Astrocyte (in vitro differentiated cells and primary cell): Measurements from ENCODE around the gene DGKI. TPM values are rescaled to one million over a fixed set of nuclear protein-coding genes. Genes with fewer than 3 reads are reported as not detected.
A peak's percentile ranks its signal among the peaks of the same experiment; 100 is the strongest.

Experiments used
- DNase-seq: peaks from one replicate; pipeline ENCODE4 v3.0.0-alpha.2; 2010; ENCODE audit warnings: low read depth
- FAIRE-seq: peaks from 2 replicates; lab custom pipeline; 2011; peaks lifted over from hg19 to GRCh38; lab: Jason Lieb, UNC
- H2AFZ ChIP-seq: 2 replicates; pipeline ENCODE4 v1.6.0; 2012; ENCODE audit warnings: low read depth, low read length, inconsistent platforms
- H3K27ac ChIP-seq: 2 replicates; pipeline ENCODE4 v1.5.1; 2011; ENCODE audit warnings: low read depth, low read length, inconsistent platforms
- H3K27me3 ChIP-seq: 2 replicates; pipeline ENCODE4 v1.6.0; 2011; ENCODE audit warnings: low read length, inconsistent platforms; ENCODE audit not compliant: insufficient read depth
- H3K36me3 ChIP-seq: 2 replicates; pipeline ENCODE4 v1.5.1; 2011; ENCODE audit warnings: low read length, inconsistent platforms; ENCODE audit not compliant: insufficient read depth
- H3K4me1 ChIP-seq: 2 replicates; pipeline ENCODE4 v1.5.1; 2011; ENCODE audit warnings: low read length, inconsistent platforms; ENCODE audit not compliant: insufficient read depth
- H3K4me2 ChIP-seq: 2 replicates; pipeline ENCODE4 v1.6.0; 2012; ENCODE audit warnings: low read length, inconsistent platforms
- H3K4me3 ChIP-seq: 2 replicates; pipeline ENCODE4 v1.5.1; 2011; ENCODE audit warnings: low read depth, mild to moderate bottlenecking, low read length, inconsistent platforms; ENCODE audit not compliant: insufficient read depth
- H3K79me2 ChIP-seq: 2 replicates; pipeline ENCODE4 v1.6.0; 2012; ENCODE audit warnings: mild to moderate bottlenecking, low read length, inconsistent platforms; ENCODE audit not compliant: insufficient read depth
- H3K9ac ChIP-seq: 2 replicates; pipeline ENCODE4 v1.6.0; 2012; ENCODE audit warnings: mild to moderate bottlenecking, low read length, inconsistent platforms
- H3K9me3 ChIP-seq: 2 replicates; pipeline ENCODE4 v1.5.1; 2012; ENCODE audit warnings: low read depth, mild to moderate bottlenecking, low read length, inconsistent platforms; ENCODE audit not compliant: insufficient read depth
- H4K20me1 ChIP-seq: 2 replicates; pipeline ENCODE4 v1.6.0; 2012; ENCODE audit warnings: low read length, inconsistent platforms; ENCODE audit not compliant: insufficient read depth
- H3K27ac Mint-ChIP-seq: one replicate; pipeline ENCODE4 v1.8.0; 2021; ENCODE audit warnings: mild to moderate bottlenecking, mixed read lengths; ENCODE audit not compliant: unreplicated experiment
- H3K27me3 Mint-ChIP-seq: one replicate; pipeline ENCODE4 v1.8.0; 2021; ENCODE audit warnings: low read depth, mixed read lengths; ENCODE audit not compliant: unreplicated experiment
- H3K36me3 Mint-ChIP-seq: one replicate; pipeline ENCODE4 v1.8.0; 2021; ENCODE audit warnings: low read depth, mixed read lengths; ENCODE audit not compliant: unreplicated experiment
- H3K4me1 Mint-ChIP-seq: one replicate; pipeline ENCODE4 v1.8.0; 2021; ENCODE audit warnings: low read depth, mixed read lengths; ENCODE audit not compliant: unreplicated experiment
- H3K4me3 Mint-ChIP-seq: one replicate; pipeline ENCODE4 v1.8.0; 2021; ENCODE audit warnings: mild to moderate bottlenecking, moderate library complexity, mixed read lengths; ENCODE audit not compliant: unreplicated experiment
- H3K9me3 Mint-ChIP-seq: one replicate; pipeline ENCODE4 v1.8.0; 2021; ENCODE audit warnings: mild to moderate bottlenecking, mixed read lengths; ENCODE audit not compliant: unreplicated experiment
- CTCF ChIP-seq: IDR thresholded peaks from 2 replicates; pipeline ENCODE4 v1.5.1; 2011; ENCODE audit warnings: low read depth, mild to moderate bottlenecking, inconsistent platforms, low read length, moderate library complexity; ENCODE audit not compliant: insufficient read depth
- EZH2 ChIP-seq: IDR thresholded peaks from 2 replicates; pipeline ENCODE4 v1.6.1; 2012; ENCODE audit warnings: mild to moderate bottlenecking, low read length, inconsistent platforms; ENCODE audit not compliant: insufficient read depth
- total RNA-seq: library from RNA; stranded (reverse); gene quantifications from 2 replicates; pipeline ENCODE4 v1.2.1, GENCODE V29; 2021

DGKI gene
- total RNA-seq, 1 donor from 2014 or later: 6.3 TPM

DNA sequence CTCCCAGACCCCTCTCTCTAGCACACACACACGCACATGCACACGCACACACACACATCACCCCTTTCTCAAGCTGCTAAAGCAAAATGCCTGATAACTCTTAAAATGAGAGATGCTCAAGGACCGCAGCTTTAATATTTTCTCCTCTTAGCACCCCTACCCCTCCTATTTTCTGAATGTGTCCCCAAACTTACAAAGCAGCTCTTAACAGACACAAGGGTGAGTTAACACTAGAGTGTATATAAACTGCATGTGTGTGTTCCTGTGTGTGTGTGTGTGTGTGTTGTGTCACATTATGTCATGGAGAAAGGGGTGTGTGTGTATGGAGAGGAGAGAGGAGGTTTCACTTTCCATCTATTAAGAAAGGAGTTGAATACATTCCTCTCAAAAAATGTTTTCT lies 504.5 kb downstream of the DGKI start:
- peaks cover 9% of the 10 kb centered on the region for H3K79me2 ChIP-seq
- Mint-ChIP-seq H3K4me3 (peak overlapping the region; percentile 86), H3K27me3 (no peaks in the 10 kb centered on the region), H3K36me3 (peaks cover 2% of the 10 kb centered on the region), H3K4me1 (peaks cover 4% of the 10 kb centered on the region), H3K9me3 (no peaks in the 10 kb centered on the region), H3K27ac (no peak overlapping the region)
- TF ChIP-seq EZH2 (no peak), CTCF (no peak)
- H3K9ac ChIP-seq: peak overlapping the region; percentile 69
- H3K9me3 ChIP-seq: no peaks in the 10 kb centered on the region
- H3K36me3 ChIP-seq: no peaks in the 10 kb centered on the region
- peaks cover 7% of the 10 kb centered on the region for H3K4me1 ChIP-seq
- no peak overlapping the region for H3K27ac ChIP-seq
- no peaks in the 10 kb centered on the region for H4K20me1 ChIP-seq
- peak overlapping the region; percentile 29 for H2AFZ ChIP-seq
- H3K4me2 ChIP-seq: peak overlapping the region; percentile 88
- FAIRE-seq (no peak), DNase-seq (peak; percentile 36)
- peak overlapping the region; percentile 70 for H3K4me3 ChIP-seq
- H3K27me3 ChIP-seq: no peaks in the 10 kb centered on the region

DNA sequence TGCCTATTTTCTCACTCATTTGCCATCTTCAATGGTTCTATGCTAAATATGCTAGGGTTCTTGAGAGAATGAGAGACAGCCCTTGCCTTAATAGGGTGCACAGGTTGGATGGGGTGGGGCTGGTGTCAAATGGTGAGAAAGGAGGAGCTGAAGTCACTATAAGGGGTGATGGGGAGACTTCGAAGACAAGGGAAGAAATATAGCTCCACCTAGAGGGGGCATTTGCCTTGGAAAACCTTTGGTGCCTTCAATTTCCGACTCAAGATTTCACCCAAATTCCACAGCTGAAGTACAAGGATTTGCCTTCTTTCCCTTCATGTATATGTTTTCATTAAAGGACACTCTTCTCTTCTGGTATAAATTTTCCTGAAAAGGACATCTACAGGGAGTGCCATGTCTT lies 508.9 kb downstream of the DGKI start:
- Mint-ChIP-seq H3K27ac (no peak overlapping the region), H3K4me1 (peaks cover 3% of the 10 kb centered on the region), H3K9me3 (peaks cover 4% of the 10 kb centered on the region), H3K4me3 (no peak overlapping the region), H3K27me3 (no peaks in the 10 kb centered on the region), H3K36me3 (no peaks in the 10 kb centered on the region)
- H3K27me3 ChIP-seq: no peaks in the 10 kb centered on the region
- H3K79me2 ChIP-seq: peaks cover 9% of the 10 kb centered on the region
- FAIRE-seq (no peak), DNase-seq (no peak)
- no peak overlapping the region for H3K4me2 ChIP-seq
- no peak overlapping the region for H3K4me3 ChIP-seq
- H2AFZ ChIP-seq: no peak overlapping the region
- H3K36me3 ChIP-seq: no peaks in the 10 kb centered on the region
- no peak overlapping the region for H3K27ac ChIP-seq
- no peaks in the 10 kb centered on the region for H3K9me3 ChIP-seq
- TF ChIP-seq CTCF (no peak), EZH2 (no peak)
- H4K20me1 ChIP-seq: no peaks in the 10 kb centered on the region
- H3K9ac ChIP-seq: no peak overlapping the region
- H3K4me1 ChIP-seq: peaks cover 12% of the 10 kb centered on the region

DNA sequence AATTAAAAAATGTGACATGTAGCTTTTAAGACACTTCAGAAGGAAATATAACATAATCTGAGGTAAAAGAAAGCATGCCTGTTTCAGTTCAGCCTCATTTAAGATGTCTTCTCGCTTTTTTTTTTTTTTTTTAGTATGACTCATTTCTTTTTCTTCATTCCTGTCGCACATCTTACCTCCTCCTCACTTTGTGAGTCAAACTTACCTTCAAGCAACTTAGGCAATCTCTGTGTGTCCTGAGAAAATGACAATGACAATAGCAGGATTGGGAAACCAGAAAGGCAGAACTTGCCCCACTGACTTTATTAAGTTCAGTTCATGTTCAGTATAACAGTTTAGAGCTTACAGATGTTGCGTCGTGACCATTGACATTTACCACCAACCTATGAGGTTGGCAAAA lies 511.0 kb downstream of the DGKI start:
- Histone ChIP-seq H2AFZ (no peak overlapping the region), H3K79me2 (peaks cover 3% of the 10 kb centered on the region), H3K4me3 (no peak overlapping the region), H4K20me1 (no peaks in the 10 kb centered on the region), H3K27me3 (no peaks in the 10 kb centered on the region), H3K9me3 (no peaks in the 10 kb centered on the region), H3K9ac (no peak overlapping the region), H3K36me3 (no peaks in the 10 kb centered on the region), H3K4me2 (no peak overlapping the region), H3K4me1 (peaks cover 8% of the 10 kb centered on the region), H3K27ac (no peak overlapping the region)
- Mint-ChIP-seq H3K4me1 (peaks cover 2% of the 10 kb centered on the region), H3K27me3 (no peaks in the 10 kb centered on the region), H3K9me3 (peaks cover 4% of the 10 kb centered on the region), H3K4me3 (no peak overlapping the region), H3K27ac (no peak overlapping the region), H3K36me3 (no peaks in the 10 kb centered on the region)
- no peak for TF ChIP-seq EZH2
- no peak for TF ChIP-seq CTCF
- DNase-seq (peak; percentile 36), FAIRE-seq (peak; percentile 5)
